NCI-H446 (cell line): Measurements from ENCODE around the gene MAPKAPK2.
"Not testable (repeated sequence)": the region's sequence is repeated elsewhere in the genome, so short reads cannot be mapped to it uniquely, and the experiment has no call there.

Experiments used
- DNase-seq, 2 experiments: peaks; one replicate each; lab custom pipeline; 2025; lab: John Stamatoyannopoulos, UW

MAPKAPK2 gene

DNA sequence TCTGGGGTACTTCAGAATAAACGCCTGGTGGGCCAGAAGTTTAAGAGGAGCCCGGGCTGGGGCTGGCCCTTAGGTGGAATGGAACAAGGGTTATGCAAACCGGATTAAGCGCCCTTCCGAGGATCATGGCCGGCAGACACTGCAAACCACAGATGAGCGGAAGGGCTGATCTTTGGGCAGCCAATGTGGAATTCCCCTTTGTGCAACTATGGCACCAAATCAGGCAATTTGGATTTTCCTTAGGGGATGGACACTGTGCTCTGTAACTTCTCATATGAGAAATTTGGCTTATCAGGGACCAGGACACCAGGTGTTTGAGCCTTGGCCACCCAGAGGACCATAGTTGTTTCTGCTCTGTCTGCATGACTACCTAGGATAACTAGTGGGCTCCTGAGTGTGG lies 93.3 kb downstream of the MAPKAPK2 start:
- no peak for DNase-seq

DNA sequence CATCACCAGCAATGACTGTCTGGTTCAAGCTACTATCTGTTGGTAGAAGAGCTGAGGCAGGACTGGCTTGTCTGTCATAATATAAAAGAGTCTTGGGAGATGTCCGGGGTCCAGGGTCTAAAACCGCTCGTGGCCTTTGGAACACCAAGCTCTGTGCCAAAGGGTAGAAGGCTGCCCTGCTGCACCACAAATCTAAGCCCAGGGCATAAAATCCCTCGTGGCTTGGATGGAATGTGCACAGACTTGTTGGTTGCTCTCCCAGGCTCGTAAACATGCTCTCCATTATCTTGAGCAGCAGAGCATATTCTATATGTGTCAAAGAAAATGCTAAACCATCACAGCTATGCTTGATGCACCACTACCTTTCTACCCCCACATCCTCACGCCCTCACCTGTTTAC lies 94.2 kb downstream of the MAPKAPK2 start:
- DNase-seq = not testable (repeated sequence)

DNA sequence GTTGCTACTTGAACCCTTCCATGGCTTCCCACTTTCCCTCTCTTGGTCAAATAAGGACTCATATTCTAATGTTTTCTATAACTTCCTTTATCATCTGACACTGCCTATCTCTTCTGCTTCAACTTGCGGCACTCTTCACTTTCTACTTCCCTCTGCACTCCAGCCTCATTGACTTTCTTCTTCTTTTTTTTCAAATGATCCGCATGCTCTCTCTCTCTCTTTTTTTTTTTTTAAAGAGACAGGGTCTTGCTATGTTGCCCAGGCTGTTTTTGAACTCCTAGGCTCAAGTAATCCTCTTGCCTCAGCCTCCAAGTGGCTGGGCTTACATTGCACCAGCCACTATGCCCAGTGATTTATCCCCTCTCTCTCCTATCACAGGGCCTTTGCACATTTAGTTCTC lies 94.9 kb downstream of the MAPKAPK2 start:
- DNase-seq = no peak

DNA sequence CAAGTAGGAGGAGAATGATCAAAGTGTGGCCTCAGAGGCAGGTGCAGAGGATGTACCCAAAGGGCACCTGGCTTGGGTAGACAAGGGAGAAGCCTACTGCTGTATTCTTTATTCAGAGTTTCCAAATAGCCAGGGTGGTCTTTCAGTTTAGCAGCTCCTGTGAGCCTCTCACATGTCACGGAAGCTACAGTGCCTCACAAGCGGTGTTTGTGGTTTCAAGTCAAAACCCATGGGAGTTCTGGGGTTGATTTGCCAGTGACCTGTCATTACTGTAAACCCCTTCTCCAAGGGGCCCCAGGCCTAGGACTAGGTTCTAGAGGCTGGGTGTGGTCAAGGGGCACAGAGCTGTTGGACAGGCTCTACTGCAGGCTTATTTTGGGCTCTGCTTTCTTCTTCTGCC lies 97.7 kb downstream of the MAPKAPK2 start:
- no peak for DNase-seq

DNA sequence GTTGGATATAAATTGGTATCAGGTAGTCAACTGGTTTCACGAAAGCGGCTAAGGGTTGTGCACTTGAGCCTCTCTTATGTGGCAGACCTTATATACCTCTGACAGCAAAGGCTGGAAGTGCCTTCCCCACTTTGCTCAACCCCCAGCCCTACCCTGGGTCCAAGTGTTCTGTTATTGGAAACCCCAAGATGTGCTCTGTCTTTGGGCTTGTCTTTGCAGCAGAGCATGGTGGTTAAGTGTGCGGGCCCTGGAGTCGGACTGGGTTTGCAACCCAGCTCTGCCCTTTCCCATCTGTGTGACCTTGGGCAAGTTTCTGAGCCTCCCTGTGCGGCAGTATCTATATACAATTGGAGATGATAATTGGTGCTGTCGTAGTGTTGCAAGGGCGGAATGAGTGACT lies 98.8 kb downstream of the MAPKAPK2 start:
- no peak for DNase-seq
